HepG2 (cell line): ENCODE results near the gene LENEP. TPM values are rescaled to one million over a fixed set of nuclear protein-coding genes. Genes with fewer than 3 reads are reported as not detected.

Experiments used
- ARID5B ChIP-seq: IDR thresholded peaks from 2 replicates; pipeline ENCODE4 v1.4.0; 2020; ENCODE audit warnings: mild to moderate bottlenecking, missing genetic modification reagents
- CREB1 ChIP-seq, 2 experiments: fragments of 450-650 bp in 1 of 2; IDR thresholded peaks; 2 replicates each; pipeline ENCODE4 v1.6.1; 2016 to 2017; ENCODE audit warnings: control low read depth in 1 of 2, mild to moderate bottlenecking in 1 of 2, missing compliant biosample characterization in 1 of 2, missing genetic modification characterization in 1 of 2
- KAT7 ChIP-seq: IDR thresholded peaks from 2 replicates; pipeline ENCODE4 v1.6.1; 2018; ENCODE audit warnings: borderline replicate concordance, missing compliant biosample characterization
- MNT ChIP-seq: fragments of 450-650 bp; IDR thresholded peaks from 2 replicates; pipeline ENCODE4 v1.6.1; 2016
- NR1H2 ChIP-seq: sonication (generic); formaldehyde crosslinking; IDR thresholded peaks from 2 replicates; pipeline ENCODE4 v1.8.1; 2022; ENCODE audit warnings: low read depth, missing genetic modification reagents, borderline replicate concordance
- PRMT3 ChIP-seq: sonication (generic); formaldehyde crosslinking; IDR thresholded peaks from 2 replicates; pipeline ENCODE4 v1.8.1; 2022; ENCODE audit warnings: low read depth, mild to moderate bottlenecking, moderate library complexity, missing genetic modification reagents, borderline replicate concordance
- RFX5 ChIP-seq: IDR thresholded peaks from 2 replicates; pipeline ENCODE4 v1.6.1; 2011; ENCODE audit warnings: low read depth, low read length, improper control_type of control experiment
- SP1 ChIP-seq, 2 experiments: fragments of 450-650 bp in 1 of 2; sonication (generic) in 1 of 2; formaldehyde crosslinking in 1 of 2; IDR thresholded peaks; 2 replicates each; pipeline versions ENCODE4 v1.4.0 to v1.6.1; 2016 to 2020; ENCODE audit warnings: missing genetic modification reagents in 1 of 2
- SP4 ChIP-seq: sonication (generic); formaldehyde crosslinking; IDR thresholded peaks from 2 replicates; pipeline ENCODE4 v1.8.1; 2023; ENCODE audit warnings: mild to moderate bottlenecking, missing genetic modification reagents
- SYNCRIP ChIP-seq: fragments of 200-400 bp; formaldehyde crosslinking; IDR thresholded peaks from 2 replicates; pipeline ENCODE4 v1.6.1; 2018; ENCODE audit warnings: mild to moderate bottlenecking, low read depth, low read length; ENCODE audit not compliant: insufficient read depth
- TFAP4 ChIP-seq: sonication (generic); IDR thresholded peaks from 2 replicates; pipeline ENCODE4 v1.6.1; 2016; ENCODE audit warnings: low read depth, borderline replicate concordance
- TMF1 ChIP-seq: sonication (generic); formaldehyde crosslinking; IDR thresholded peaks from 2 replicates; pipeline ENCODE4 v1.8.1; 2022; ENCODE audit warnings: low read depth, missing genetic modification reagents
- WIZ ChIP-seq: sonication (generic); formaldehyde crosslinking; IDR thresholded peaks from 2 replicates; pipeline ENCODE4 v1.5.1; 2020; ENCODE audit warnings: mild to moderate bottlenecking, missing genetic modification reagents
- ZNF207 ChIP-seq: fragments of 450-650 bp; IDR thresholded peaks from 2 replicates; pipeline ENCODE4 v1.6.1; 2016; ENCODE audit warnings: antibody characterized with exemption, borderline replicate concordance
- ZNF3 ChIP-seq: IDR thresholded peaks from 2 replicates; pipeline ENCODE4 v1.7.0; 2017; ENCODE audit warnings: inconsistent platforms
- ZNF615 ChIP-seq: sonication (generic); formaldehyde crosslinking; IDR thresholded peaks from 2 replicates; pipeline ENCODE4 v1.5.0; 2020; ENCODE audit warnings: mild to moderate bottlenecking, missing genetic modification reagents, borderline replicate concordance
- ZNF687 ChIP-seq: sonication (generic); formaldehyde crosslinking; IDR thresholded peaks from 2 replicates; pipeline ENCODE4 v1.5.1; 2020; ENCODE audit warnings: mild to moderate bottlenecking, missing genetic modification reagents, moderate library complexity
- ZSCAN22 ChIP-seq: sonication (generic); formaldehyde crosslinking; IDR thresholded peaks from 2 replicates; pipeline ENCODE4 v1.4.0; 2020; ENCODE audit warnings: mild to moderate bottlenecking, missing genetic modification reagents
- polyA plus RNA-seq, 8 experiments: library from polyadenylated mRNA; depleted of rRNA in 3 of 8; stranded (reverse) in 7 of 8; unstranded in 1 of 8; fragments of >200 nt; fragmentation: Illumina TruSeq in 4 of 8; extraction: Trizol in 4 of 8; gene quantifications; 2 replicates each; pipeline versions ENCODE4 v1.2.1 to v1.2.3, GENCODE V29; 2011 to 2016; ENCODE audit warnings: low read depth in 4 of 8, missing spikeins in 1 of 8, mixed read lengths in 1 of 8; ENCODE audit not compliant: insufficient read depth in 1 of 8
- total RNA-seq, 5 experiments: library from RNA; depleted of rRNA; stranded (reverse); fragments of >200 nt; fragmentation: Illumina TruSeq; extraction: Trizol; gene quantifications; 2 replicates each; pipeline ENCODE4 v1.2.3, GENCODE V29; 2016; ENCODE audit warnings: low read depth in 1 of 5

LENEP gene
- total and polyA plus RNA-seq, 2 of the 13 experiments (the other 11 are each of a cell fraction or from before 2014, with no cell fraction given): 0.29 TPM; not detected in 1

GRCh38 chr1:154972517-154973343 lies 20.7 kb upstream of the LENEP start (continued):
- TF ChIP-seq WIZ (CRISPR knock-in tag) (no peak), TMF1 (CRISPR knock-in tag) (no peak), SP1 (IDR thresholded peaks at IDR 0.05) (no peak), SP1 (CRISPR knock-in tag; IDR thresholded peaks at IDR 0.05) (no peak), ARID5B (peak; percentile 58), ZNF687 (peak; percentile 71), NR1H2 (no peak), SP4 (CRISPR knock-in tag) (no peak; the same call in 1 of the 2 replicates), ZSCAN22 (CRISPR knock-in tag) (no peak), PRMT3 (CRISPR knock-in tag) (no peak), SYNCRIP (no peak), TFAP4 (peak; percentile 80; the same call in 1 of the 2 replicates), MNT (no peak), ZNF207 (no peak), KAT7 (CRISPR knock-in tag) (no peak), CREB1 (IDR thresholded peaks at IDR 0.05) (no peak), CREB1 (CRISPR knock-in tag; IDR thresholded peaks at IDR 0.05) (peak; percentile 81; the same call in 1 of the 2 replicates), RFX5 (no peak), ZNF3 (no peak), ZNF615 (CRISPR knock-in tag) (no peak; the same call in 1 of the 2 replicates)
